ENCODE measurements around the gene FRY.

The FRY gene

GRCh38 chr13:32033744-32034143, 2.2 kb downstream of the FRY start:
- DNase-seq (ENCODE audit: low read depth), result peak; percentile 71
- no peak overlapping the region for H3K4me3 ChIP-seq (ENCODE audit: low read length)
- TF ChIP-seq CTCF (IDR thresholded peaks at IDR 0.05; ENCODE audit: insufficient read depth, low read depth, low read length, missing control alignments), result no peak

- H3K4me3 ChIP-seq (ENCODE audit: low read length), result no peak overlapping the region
- DNase-seq (ENCODE audit: low read depth), result peak; percentile 13
- no peak for TF ChIP-seq CTCF (IDR thresholded peaks at IDR 0.05; ENCODE audit: insufficient read depth, low read depth, low read length, missing control alignments)
Observed at GRCh38 chr13:32035716-32036115, 4.1 kb downstream of the FRY start.

GRCh38 chr13:32036126-32036695, 4.6 kb downstream of the FRY start:
- no peak overlapping the region for H3K4me3 ChIP-seq (ENCODE audit: low read length)
- no peak for DNase-seq (ENCODE audit: low read depth)
- TF ChIP-seq CTCF (IDR thresholded peaks at IDR 0.05; ENCODE audit: insufficient read depth, low read depth, low read length, missing control alignments), result no peak

- no peak overlapping the region for H3K4me3 ChIP-seq (ENCODE audit: low read length)
- TF ChIP-seq CTCF (IDR thresholded peaks at IDR 0.05; ENCODE audit: insufficient read depth, low read depth, low read length, missing control alignments), result no peak
- DNase-seq (ENCODE audit: low read depth), result no peak
Observed at GRCh38 chr13:32036757-32037156, 5.2 kb downstream of the FRY start.

GRCh38 chr13:32037471-32037870, 5.9 kb downstream of the FRY start:
- DNase-seq (ENCODE audit: low read depth), result no peak
- no peak overlapping the region for H3K4me3 ChIP-seq (ENCODE audit: low read length)
- TF ChIP-seq CTCF (IDR thresholded peaks at IDR 0.05; ENCODE audit: insufficient read depth, low read depth, low read length, missing control alignments), result no peak

GRCh38 chr13:32038343-32038742, 6.8 kb downstream of the FRY start:
- no peak for DNase-seq (ENCODE audit: low read depth)
- no peak overlapping the region for H3K4me3 ChIP-seq (ENCODE audit: low read length)
- TF ChIP-seq CTCF (IDR thresholded peaks at IDR 0.05; ENCODE audit: insufficient read depth, low read depth, low read length, missing control alignments), result no peak

- no peak overlapping the region for H3K4me3 ChIP-seq (ENCODE audit: low read length)
- no peak for DNase-seq (ENCODE audit: low read depth)
- TF ChIP-seq CTCF (IDR thresholded peaks at IDR 0.05; ENCODE audit: insufficient read depth, low read depth, low read length, missing control alignments), result no peak
Observed at GRCh38 chr13:32039056-32039455, 7.5 kb downstream of the FRY start.

Data from epithelial cell of esophagus (primary cell).